Esophagus squamous epithelium (tissue), 5 donors: Measurements from ENCODE around the gene RERE. TPM values are rescaled to one million over a fixed set of nuclear protein-coding genes. Genes with fewer than 3 reads are reported as not detected.
A peak's percentile ranks its signal among the peaks of the same experiment; 100 is the strongest.

Experiments used
- DNase-seq: peaks from one replicate; lab custom pipeline; 2025; lab: John Stamatoyannopoulos, UW
- H3K27ac ChIP-seq, 4 donors: fragments of 200-600 bp; sonication (generic); one replicate each; pipeline ENCODE4 v1.5.1; 2016 to 2019; ENCODE audit warnings: mild to moderate bottlenecking in 1 of 4
- H3K27me3 ChIP-seq, 4 donors: fragments of 200-600 bp; sonication (generic); 1 replicate in 3 of 4; 2 replicates in 1 of 4; pipeline versions ENCODE4 v1.5.1 to v1.6.0; 2017 to 2021; ENCODE audit warnings: antibody characterized with exemption in 1 of 4
- H3K36me3 ChIP-seq, 3 donors: fragments of 200-600 bp; sonication (generic); one replicate each; pipeline ENCODE4 v1.5.1; 2016 to 2019
- H3K4me1 ChIP-seq, 3 donors: fragments of 200-600 bp; sonication (generic); one replicate each; pipeline ENCODE4 v1.5.1; 2017 to 2019
- H3K4me3 ChIP-seq, 4 donors: fragments of 200-600 bp; sonication (generic); 1 replicate in 3 of 4; 2 replicates in 1 of 4; pipeline ENCODE4 v1.5.1; 2016 to 2019; ENCODE audit warnings: mild to moderate bottlenecking in 2 of 4, moderate library complexity in 1 of 4
- H3K9me3 ChIP-seq, 3 donors: fragments of 200-600 bp; sonication (generic); one replicate each; pipeline ENCODE4 v1.5.1; 2016 to 2019
- CTCF ChIP-seq, 6 experiments: fragments of 450-650 bp in 4 of 6; fragments of 200-600 bp in 2 of 6; sonication (generic) in 2 of 6; IDR thresholded peaks; one replicate each; pipeline ENCODE4 v1.5.1; 2016 to 2019; ENCODE audit warnings: antibody characterized with exemption in 6 of 6, mild to moderate bottlenecking in 4 of 6, moderate library complexity in 4 of 6
- POLR2A ChIP-seq, 4 donors: fragments of 450-650 bp; IDR thresholded peaks; one replicate each; pipeline ENCODE4 v1.6.1; 2017; ENCODE audit warnings: antibody characterized with exemption in 4 of 4, mild to moderate bottlenecking in 4 of 4, moderate library complexity in 3 of 4
- WGBS, 2 donors: methylation state at CpG; one replicate each; pipeline ENCODE4 v1.1.5; 2018; 5-methylcytosine and 5-hydroxymethylcytosine counted together
- intact Hi-C: fragments of 100-400 bp; cut with DNase I; formaldehyde crosslinking; loops from one replicate; pipeline ENCODE4 v1.15.0; 2022
- total RNA-seq, 4 donors: library from RNA; depleted of rRNA; stranded (reverse); fragments of >200 nt; gene quantifications; one replicate each; pipeline ENCODE4 v1.1.0, GENCODE V29; 2016
- donor health status: DM: yes; HTN: yes; CAD: no.

Gene RERE
- total RNA-seq, 4 donors from 2014 or later, result 27.5 to 56.6 (median 32.1) TPM

DNA sequence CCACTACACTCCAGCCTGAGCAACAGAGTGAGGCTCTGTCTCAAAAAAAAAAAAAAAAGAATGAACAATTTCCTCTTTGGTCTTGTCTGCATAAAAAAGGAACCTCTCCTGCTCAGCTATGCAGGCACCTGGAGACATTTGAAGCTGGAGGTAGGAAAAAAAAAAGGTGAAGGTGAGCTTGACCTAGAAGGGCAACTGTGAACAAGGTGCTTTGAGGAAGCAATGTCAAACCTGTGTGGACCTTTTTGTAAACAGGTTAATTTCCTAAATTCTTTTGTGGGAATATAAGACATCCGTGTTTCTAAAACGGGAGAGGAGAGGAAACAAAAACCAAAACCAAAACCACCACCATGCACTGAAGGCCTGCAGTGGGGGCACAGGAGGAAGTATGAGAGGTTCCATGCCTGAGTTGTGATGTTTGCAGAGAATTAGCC lies 422.0 kb downstream of the RERE start:
- Histone ChIP-seq H3K4me1 (peaks cover 23 to 70% (median 26%) of the 10 kb centered on the region in 3 donors), H3K4me3 (no peak overlapping the region)

DNA sequence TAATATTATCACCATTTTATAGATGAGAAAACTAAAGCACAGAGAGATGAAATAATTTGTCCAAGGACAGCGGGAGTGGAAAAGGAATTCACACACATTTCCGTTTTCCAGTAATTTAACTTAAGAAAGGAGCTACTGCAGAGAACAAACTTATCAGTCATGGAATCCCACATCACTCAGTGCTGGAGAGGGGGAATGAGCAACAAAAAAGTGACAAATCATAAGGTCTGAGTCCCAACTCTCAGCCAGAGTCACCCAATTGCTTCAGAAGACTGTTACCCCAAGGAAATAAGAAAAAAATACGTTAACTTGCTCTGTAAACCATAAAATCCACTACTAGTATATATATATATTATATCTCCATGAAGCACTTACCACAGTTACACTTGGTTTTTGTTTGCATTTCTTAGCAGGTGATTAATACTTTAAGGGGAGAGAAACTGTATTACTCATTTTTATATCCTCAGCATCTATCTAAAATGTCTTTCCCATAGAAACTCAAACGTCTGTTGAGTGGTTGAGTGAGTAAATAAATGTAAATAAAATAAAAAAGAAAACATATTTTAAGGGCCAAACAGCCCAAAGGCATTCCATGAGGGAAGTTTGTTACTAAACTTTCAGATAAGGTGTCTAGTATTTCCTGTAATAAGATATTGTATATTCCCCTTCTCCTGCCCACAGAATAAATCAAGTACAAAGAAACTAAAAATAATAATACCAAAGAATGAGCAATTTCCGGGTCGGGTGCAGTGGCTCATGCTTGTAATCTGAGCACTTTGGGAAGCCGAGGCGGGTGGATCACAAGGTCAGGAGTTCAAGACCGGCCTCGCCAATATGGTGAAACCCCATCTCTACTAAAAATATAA lies 422.8 kb downstream of the RERE start:
- H3K27me3 ChIP-seq, result no peaks in the 10 kb centered on the region
- TF ChIP-seq CTCF (IDR thresholded peaks at IDR 0.05) (no peak), POLR2A (IDR thresholded peaks at IDR 0.05) (no peak)
- H3K4me3 ChIP-seq, result no peak overlapping the region
- peaks cover 23 to 76% (median 26%) of the 10 kb centered on the region in 3 donors for H3K4me1 ChIP-seq
- H3K36me3 ChIP-seq, result peaks cover 0 to 42% (median 0%) of the 10 kb centered on the region in 3 donors
- 58 to 68% methylated on average over 10 of the region's 10 CpGs for WGBS, 2 donors
- no peak for DNase-seq
- H3K9me3 ChIP-seq, result no peaks in the 10 kb centered on the region
- peak overlapping the region in 2 of 4 donors; percentile 78 to 82 for H3K27ac ChIP-seq
- intact Hi-C loops, result no loop called here

More for the DNA sequence above, 422.0 kb downstream of the RERE start:
- whole genome bisulfite sequencing, 2 donors, result 43 to 62% methylated on average over 2 of the region's 2 CpGs
- peaks cover 0 to 35% (median 0%) of the 10 kb centered on the region in 3 donors for H3K36me3 ChIP-seq
- intact Hi-C loops, result no loop called here
- no peaks in the 10 kb centered on the region for H3K27me3 ChIP-seq
- no peak for DNase-seq
- peak overlapping the region in 3 of 4 donors; percentile 78 to 84 (median 82) for H3K27ac ChIP-seq
- H3K9me3 ChIP-seq, result no peaks in the 10 kb centered on the region
- TF ChIP-seq POLR2A (IDR thresholded peaks at IDR 0.05), result no peak
- TF ChIP-seq CTCF (IDR thresholded peaks at IDR 0.05), result no peak

DNA sequence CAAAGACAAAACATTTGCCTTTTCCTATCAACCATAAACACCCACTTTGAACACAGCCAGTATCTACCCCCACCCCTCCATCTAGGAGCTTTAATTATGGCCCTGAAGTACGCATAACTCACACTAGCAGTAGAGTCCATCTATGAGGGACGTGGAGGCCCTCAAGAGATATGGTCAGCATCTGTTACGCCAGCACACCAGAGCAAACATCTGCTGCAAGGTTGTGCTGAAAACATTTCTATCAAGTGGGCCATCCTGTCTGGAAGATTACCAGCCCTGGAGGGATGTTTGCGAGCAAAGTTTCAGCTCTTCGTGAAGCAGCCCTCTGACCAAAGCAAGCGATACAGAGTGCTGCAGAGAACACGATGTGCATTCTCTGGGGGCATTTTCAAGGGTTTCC lies 424.9 kb downstream of the RERE start:
- Histone ChIP-seq H3K4me1 (peaks cover 16 to 67% (median 23%) of the 10 kb centered on the region in 3 donors), H3K4me3 (no peak overlapping the region), H3K36me3 (peaks cover 0 to 61% (median 0%) of the 10 kb centered on the region in 3 donors), H3K27ac (no peak overlapping the region), H3K27me3 (no peaks in the 10 kb centered on the region), H3K9me3 (no peaks in the 10 kb centered on the region)
- intact Hi-C loops, result no loop called here
- TF ChIP-seq CTCF (IDR thresholded peaks at IDR 0.05) (no peak), POLR2A (IDR thresholded peaks at IDR 0.05) (no peak)
- WGBS, 2 donors, result 93 to 94% methylated on average over 6 to 7 of the region's 7 CpGs
- DNase-seq, result no peak

DNA sequence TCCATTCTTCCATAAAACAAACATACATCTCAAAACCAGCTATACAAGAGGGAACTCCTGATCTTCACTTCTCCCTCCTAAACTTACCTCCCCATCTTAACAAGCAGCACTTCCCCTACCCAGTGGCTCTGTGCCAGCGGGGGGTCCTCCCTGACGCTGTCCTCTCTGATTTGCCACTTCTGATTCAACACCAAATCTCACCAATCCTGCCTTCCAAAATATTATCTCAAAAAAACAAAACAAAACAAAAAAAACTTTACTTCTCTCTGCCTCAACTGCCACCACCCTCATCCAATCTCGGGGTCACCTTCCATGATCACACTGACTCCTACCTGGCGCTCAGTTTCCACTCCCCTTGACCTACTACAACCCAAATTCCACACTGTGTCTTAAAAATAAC lies 426.7 kb downstream of the RERE start:
- Histone ChIP-seq H3K36me3 (peaks cover 0 to 56% (median 0%) of the 10 kb centered on the region in 3 donors), H3K4me3 (no peak overlapping the region), H3K4me1 (peaks cover 4 to 65% (median 6%) of the 10 kb centered on the region in 3 donors), H3K27ac (no peak overlapping the region), H3K9me3 (no peaks in the 10 kb centered on the region), H3K27me3 (no peaks in the 10 kb centered on the region)
- no peak for DNase-seq
- TF ChIP-seq POLR2A (IDR thresholded peaks at IDR 0.05) (no peak), CTCF (IDR thresholded peaks at IDR 0.05) (no peak)
- intact Hi-C loops, result no loop called here
- 81 to 84% methylated on average over 4 of the region's 4 CpGs for WGBS, 2 donors

GRCh38 chr1:8389958-8390535 lies 427.4 kb downstream of the RERE start:
- H3K36me3 ChIP-seq, result peaks cover 0 to 50% (median 0%) of the 10 kb centered on the region in 3 donors
- no peak for DNase-seq
- no peaks in the 10 kb centered on the region for H3K27me3 ChIP-seq
- WGBS, 2 donors, result 85 to 89% methylated on average over 7 of the region's 7 CpGs
- peaks cover 0 to 64% (median 8%) of the 10 kb centered on the region in 3 donors for H3K4me1 ChIP-seq
- no peak for TF ChIP-seq CTCF (IDR thresholded peaks at IDR 0.05)
- TF ChIP-seq POLR2A (IDR thresholded peaks at IDR 0.05), result no peak
- H3K27ac ChIP-seq, result no peak overlapping the region
- no peak overlapping the region for H3K4me3 ChIP-seq
- intact Hi-C loops, result no loop called here
- no peaks in the 10 kb centered on the region for H3K9me3 ChIP-seq
